Hematopoietic multipotent progenitor cell treated with erythropoietin and hydrocortisone succinate and interleukin-3 and kit ligand, for 8 days (in vitro differentiated cells): ENCODE results near the gene FAM72C.
A peak's percentile ranks its signal among the peaks of the same experiment; 100 is the strongest.
"Not testable (repeated sequence)": the region's sequence is repeated elsewhere in the genome, so short reads cannot be mapped to it uniquely, and the experiment has no call there.

ENCODE experiments used
- DNase-seq: peaks from one replicate; pipeline ENCODE4 v3.0.0-alpha.2; 2015

FAM72C gene

DNA sequence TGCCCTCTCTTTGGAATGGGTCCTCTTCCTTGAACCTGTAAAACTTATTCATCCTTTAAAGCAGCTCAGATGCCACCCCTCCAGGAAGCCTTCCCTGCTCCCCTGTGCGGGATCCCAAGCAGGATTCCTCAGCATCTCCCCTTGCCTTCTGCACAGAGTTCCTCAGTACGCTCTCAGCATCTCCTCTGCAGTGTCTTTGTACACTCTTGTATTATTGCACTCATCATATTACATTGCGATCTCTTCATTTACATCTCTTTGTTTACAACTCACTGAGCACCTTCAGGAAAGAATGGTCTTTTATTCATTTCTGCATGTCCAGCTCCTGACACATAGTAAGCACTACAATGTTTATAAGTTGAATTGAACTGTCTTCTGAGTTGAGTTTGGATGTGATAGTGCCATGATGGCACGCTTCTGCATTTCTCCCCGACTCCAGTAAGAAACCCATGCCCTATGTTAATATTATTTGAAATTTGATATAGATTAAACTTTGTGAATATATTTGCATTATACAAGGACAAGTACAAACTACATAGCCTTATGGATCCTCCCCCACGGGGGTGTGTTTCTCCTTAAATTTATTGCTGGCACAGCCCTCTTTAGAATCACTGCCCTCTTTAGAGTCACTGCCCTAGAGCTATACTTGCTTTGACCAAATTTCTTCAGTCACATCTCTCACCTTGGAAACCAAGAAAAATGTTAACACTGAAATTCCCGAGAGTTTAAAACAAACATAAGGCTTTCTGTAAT is 13.1 kb upstream of the FAM72C start:
- DNase-seq, result not testable (repeated sequence)

DNA sequence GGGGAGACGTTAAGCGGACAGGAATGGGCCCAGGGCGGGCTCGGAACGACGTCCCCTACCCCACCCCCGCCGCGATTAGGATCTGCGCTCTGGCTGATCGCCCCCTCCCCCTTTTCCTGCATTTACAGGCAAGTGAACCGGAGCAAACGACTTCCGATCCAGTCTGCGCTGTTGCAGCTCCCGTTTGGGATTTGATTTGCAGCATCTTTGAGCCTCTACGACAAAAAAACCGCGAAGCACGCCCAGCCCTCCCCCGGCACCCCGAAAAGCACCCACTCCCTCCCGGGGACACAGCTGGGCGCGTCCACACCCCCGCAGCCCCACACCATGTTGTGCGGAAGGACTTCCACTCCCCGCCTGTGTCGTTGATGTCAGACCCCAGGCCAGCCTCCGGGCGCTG is 2.6 kb upstream of the FAM72C start:
- not testable (repeated sequence) for DNase-seq

DNA sequence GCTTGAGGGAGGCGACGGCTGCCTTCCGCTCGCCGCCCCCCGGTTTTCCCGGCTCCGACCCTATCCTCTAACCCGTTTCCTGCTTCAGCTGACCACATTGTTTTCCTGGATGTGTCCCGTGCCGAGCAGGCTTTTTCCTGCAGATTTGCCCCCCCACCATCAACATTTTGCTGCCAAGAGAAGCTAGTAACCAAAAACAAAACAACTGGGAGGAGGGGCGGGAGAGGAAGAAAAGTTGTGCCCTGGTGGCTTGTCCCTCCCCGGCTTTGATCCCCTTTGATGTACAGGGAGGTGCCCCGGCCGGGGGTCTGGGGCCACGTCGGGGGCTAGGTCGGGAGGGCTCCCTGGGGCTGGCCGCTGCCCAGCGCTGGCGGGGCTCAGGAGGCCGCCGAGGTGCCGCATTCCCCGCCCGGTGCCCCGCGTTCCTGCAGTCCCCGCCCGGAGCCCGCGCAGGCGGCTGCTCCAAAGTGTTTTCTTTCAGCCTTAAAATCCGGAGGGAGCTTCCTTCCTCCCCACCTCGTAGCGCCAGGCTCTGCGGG is 2.2 kb upstream of the FAM72C start:
- DNase-seq, result not testable (repeated sequence)

DNA sequence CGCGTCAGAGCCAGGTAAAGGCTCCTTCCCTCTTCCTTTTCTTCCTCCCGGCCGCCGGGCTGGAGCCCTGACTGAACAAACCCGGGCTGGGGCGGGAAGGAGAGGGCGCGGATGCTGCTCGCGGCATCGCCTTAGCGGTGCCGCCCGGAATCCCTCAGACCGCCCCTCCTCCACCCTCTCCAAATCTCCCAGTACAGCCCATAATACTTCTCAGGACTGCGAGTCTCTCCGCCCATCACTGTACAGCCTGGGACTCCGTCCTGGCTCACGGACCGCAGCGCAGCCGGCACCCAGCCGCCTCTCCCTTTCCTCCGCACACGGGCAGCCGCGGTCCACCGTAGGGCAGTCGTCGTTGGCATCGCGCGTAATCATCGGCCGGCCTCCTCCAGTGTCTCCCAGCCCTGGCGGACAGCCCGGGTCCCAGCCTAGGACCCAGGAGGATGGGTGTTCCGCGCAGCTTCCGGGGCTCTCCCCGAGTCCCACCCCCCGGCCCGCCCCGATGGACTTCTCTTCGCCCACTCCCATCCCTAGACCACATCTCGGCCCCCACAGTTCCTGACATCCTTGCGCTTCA is 1.1 kb upstream of the FAM72C start:
- not testable (repeated sequence) for DNase-seq

DNA sequence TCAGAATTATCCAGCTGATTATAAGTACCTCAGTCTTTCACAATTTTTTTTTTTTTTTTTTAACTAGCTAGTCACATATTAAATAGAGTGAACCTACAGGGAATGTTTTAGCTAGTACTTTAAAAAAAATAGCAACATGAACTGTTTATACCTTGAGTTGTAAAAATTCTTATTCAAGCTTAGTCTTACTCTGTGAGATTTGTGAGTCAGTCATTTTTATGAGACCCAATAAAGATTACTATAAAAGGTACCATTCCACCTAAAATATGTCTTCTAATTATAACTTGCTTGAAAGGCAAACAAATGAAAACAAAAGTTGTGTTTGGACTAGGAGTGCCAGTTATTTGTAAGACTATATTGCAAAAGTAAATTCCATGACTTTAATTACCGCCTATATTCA is 5.9 kb downstream of the FAM72C start:
- not testable (repeated sequence) for DNase-seq

DNA sequence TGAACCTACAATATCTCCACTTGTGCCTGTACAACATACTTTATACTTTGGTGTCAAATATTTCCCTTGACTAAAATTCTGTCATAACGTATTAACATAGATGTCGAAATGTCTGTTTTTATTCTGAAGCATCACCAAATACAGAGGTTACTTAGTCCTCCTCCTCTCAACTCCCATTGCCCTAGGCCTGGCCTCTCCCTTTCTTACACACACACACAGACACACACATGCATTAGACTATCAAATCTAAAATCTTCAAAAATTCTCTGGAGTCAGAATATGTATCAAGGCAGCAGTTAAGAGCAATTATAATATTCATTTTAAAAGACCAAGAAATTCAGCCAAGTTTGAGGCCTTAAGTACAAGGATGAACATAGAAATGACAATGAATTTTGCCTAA is 7.5 kb downstream of the FAM72C start:
- DNase-seq, result not testable (repeated sequence)

DNA sequence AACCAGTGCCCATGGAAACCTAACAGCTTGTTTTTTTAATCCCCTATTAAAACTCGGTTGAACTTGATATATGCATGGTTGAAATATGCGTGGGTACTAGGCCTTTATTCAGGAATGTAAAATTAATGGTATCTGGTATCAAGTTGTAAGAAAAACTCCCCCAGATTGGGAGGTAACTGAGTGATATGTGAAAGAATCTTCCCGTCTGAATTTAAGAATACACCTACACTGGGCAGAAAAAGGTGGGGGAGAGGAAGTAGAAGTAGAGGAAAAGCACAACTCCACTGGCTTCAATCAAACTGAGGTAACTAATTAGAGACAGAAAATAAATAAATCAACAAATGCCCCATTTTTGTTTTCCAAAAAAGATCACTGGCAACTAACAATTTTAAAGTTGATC is 15.9 kb downstream of the FAM72C start:
- not testable (repeated sequence) for DNase-seq

DNA sequence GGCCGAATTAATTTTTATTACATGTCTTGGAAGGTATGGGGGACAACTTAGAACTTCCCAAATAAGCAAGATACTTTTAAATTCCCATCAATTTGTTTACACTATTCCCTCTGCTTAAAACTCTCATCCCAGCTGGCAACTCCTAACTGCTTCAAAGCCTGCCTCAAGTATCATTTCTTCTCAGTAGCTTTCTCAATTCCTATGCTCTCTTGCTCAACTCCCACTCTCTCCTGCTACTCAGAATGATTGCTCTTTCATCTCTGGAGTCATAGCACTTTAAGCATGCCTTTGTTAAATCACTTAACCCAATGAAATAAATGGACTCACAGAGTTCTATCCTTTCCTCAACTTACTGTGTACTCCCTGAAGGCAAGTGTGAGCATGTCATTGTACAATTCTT is 18.9 kb downstream of the FAM72C start:
- DNase-seq, result not testable (repeated sequence)

DNA sequence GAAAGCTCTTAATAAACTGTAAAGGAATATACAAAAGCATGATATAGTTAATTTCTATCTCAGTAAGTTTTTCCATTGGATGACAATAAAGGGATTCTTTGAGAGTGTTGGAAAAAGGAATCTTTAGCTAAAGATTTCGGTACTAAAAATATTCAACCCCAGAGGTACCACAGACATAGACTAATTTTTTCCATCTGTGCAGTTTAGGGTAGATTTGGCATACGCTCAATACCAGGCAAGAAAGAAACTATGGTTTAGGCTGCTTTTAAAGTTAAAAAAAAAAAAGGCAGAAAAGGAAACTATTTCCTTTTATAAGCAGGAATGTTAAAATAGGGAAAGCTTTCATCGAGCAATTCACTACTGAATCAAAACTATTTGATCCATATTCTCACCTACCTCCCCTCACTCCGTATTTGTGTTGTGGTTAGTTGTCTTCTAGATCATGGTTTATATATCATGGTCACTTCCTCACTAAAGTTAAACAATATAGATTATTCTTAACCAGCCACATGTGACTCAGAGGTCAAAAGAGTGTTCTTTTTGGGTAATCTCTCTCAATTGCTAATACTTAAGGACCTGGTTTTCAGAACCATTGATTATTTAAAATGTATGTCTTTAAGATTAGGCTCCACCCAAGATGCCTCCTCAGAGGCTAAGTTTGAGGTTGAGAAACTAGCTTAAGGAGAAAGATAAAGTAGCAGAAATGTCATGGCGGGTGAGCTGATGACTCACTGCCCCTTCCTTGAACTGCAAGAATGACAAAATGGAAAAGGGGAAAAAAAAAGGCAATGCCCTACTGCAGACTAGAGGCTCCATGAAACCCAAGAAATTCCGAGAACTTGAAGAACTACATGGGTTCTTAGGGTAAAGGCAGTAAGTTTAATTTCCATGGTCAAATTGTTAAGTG is 20.0 kb downstream of the FAM72C start:
- not testable (repeated sequence) for DNase-seq

DNA sequence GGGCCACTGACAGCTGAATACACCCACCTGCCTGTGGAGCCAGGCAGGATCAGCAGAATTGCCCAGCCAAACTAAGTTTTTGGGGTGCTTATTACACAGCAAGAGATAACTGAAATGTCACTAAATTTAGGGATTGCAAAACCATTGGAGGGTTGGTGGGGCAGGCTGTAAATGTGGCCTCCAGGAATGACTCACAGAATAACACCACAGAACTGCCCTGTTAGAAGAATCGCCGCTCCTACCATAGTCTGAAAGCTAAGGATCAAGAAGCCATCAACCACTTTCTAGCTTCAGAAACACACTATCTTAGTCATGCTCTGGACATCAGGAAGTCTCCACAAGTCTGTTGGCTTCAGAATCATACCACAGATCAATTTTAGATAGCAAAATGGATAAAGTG is 24.0 kb downstream of the FAM72C start:
- not testable (repeated sequence) for DNase-seq

DNA sequence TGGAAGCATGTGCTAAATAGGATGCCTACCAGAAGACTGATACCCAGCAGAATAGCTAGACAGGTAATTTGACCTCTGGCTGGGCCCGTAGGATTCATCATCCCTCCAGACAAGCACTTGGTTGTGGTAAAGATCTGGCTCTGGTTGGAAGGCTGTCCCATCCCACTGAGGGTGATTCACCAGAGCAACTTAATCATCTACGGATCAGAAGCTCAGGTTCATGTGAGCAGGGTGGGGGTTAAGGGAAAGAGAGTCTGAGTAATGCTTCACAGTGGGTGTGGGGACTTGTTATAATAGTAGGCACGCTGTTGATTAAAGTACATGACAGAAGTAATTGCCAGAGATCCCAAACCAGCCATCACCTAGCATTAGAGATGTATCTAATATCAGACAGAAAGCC is 26.5 kb downstream of the FAM72C start:
- not testable (repeated sequence) for DNase-seq

DNA sequence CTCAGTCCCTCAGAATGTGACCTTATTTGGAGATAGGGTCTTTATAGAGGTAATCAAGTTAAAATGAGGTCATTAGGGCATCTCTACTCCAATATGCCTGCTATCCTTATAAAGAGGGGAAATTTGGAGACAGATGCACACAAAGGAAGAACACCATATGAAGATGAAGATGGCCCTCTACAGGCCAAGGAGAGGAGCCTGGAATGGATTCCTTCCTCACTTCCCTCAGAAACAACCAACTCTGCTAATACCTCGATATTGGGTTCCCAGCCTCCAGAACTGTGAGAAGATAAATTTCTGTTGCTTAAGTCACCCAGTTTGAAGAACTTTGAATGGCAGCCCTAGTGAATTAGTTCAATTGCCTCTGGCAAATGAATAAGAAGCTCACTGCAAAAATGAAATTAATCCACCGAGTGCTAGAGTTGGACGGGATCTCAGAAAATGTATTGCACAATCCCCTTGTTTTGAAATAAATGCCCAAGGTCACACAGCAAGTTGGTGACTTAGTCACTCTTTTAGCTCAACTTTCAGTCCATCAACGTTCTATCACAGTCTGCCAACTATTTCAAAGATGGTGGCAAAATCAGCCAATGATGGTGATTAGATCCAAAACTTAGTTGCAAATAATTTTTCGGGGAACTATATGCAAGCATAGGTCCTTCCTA is 27.1 kb downstream of the FAM72C start:
- DNase-seq, result not testable (repeated sequence)

DNA sequence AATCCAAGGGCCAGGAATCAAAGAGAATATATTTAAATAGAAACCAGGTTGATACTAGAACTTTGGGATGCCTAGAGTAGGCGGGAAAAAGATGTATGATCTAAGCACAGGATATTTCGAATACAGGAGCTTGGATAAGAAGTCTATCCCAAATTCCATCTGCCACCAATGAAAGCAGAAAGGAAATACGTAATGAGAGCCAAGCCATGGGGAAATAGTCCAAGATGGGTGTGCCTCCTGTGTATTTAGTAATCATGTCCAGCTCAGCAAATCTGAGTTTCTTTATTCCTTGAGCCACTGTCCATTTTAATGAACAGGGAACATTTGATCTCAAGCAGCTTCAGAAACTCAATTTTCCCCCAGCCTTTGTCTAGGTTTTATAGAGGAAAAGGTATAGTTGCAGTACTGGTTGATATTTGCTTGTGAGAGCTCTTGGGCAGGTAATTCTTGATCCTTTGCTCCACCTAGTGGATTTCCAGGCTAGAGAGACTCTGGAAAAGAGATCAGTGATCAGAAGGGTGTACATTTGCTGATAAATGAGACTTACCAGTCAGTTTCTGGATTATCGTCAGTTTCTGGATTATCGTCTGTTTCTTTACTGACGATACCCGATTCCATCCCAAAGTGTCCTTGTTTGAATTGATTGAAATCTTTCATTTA is 28.3 kb downstream of the FAM72C start:
- not testable (repeated sequence) for DNase-seq

DNA sequence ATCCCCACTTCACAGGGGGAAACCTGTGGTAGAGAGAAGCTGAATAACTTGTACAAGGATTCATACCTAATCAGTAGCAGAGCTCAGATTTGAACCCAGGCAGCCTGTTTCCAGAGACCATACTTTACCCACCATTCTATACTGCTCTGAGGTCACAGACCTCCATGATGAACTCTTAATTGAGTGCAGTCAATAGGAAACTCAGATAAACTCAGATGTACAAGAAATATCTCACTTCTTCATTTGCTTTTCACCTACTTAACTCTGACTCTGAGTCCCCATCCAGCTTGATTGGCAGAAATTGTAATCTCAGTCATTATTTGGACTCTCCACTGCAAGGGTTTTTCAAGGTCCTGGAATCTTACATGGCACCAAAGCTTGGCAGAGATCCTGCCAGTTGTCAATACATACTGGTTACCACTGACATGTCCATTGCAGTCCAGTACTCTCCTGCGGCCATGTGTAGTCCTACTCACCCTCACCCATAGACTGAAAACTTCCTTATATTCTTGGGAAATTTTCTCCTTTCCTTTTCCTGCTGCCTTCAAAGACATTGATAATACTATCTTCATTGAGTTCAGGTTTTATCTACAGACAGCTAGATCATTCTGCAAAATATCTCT is 29.4 kb downstream of the FAM72C start:
- not testable (repeated sequence) for DNase-seq

DNA sequence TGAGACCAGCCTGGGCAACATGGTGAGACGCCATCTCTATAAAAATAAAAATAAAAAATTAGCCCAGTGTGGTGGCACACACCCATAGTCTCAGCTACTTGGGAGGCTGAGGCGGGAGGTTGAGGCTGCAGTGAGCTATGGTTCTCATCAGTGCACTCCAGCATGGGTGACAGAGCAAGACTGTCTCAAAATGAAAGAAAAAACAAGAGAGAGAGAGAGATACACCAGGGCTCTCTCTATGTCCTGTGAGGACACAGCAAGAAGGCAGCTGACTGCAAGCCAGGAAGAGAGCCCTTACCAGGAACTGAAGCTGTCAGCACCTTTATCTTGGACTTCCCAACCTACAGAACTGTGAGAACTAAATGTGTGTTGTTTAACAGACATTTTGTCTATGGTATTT is 32.1 kb downstream of the FAM72C start:
- not testable (repeated sequence) for DNase-seq

DNA sequence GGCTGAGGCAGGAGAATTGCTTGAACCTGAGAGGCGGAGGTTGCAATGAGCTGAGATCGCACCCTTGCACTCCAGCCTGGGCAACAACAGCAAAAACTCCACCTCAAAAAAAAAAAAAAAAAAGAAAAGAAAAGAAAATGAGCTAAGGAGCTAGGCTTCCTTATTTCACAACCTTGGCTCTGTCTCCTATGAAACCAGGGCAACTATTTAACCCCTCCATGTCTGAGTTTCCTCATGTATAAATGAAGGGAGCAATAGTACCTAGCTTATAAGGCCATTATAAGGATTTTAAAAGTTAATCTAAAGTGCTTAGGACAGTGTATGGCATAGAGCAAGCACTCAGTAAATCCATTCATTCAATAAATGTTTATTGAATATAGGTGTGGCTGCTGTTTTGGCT is 32.9 kb downstream of the FAM72C start:
- not testable (repeated sequence) for DNase-seq

DNA sequence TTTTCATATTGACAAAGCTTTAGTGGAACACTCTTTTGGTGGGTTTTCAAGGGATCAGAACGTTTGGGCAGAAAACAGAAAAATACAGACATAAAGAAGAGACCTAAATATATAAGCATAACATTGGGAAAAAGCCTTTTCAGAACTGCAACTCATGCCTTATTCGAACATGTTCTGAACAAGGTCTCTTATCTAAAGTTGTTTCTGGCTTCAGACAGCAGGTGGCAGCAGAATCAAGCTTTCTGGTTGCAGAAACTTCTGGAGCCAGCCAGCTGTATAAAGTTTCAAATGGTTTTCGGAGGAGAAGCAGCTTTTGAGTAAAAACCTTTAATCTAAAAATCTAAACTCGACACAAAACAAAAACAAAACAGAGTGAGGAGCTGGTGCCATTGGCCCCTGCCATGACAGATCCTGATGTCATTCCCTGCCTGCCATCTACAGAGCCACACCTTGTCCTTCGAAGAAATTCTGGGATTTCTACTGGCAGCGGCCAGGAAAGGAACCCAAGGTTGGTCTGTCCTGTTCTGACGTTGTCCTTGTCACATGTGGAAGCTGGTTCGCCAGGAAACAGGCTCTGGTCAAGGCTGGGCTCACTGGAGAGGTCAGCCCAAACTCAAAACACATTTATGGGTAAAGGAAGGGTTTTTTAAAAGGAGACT is 35.2 kb downstream of the FAM72C start:
- DNase-seq, result peak; percentile 0

DNA sequence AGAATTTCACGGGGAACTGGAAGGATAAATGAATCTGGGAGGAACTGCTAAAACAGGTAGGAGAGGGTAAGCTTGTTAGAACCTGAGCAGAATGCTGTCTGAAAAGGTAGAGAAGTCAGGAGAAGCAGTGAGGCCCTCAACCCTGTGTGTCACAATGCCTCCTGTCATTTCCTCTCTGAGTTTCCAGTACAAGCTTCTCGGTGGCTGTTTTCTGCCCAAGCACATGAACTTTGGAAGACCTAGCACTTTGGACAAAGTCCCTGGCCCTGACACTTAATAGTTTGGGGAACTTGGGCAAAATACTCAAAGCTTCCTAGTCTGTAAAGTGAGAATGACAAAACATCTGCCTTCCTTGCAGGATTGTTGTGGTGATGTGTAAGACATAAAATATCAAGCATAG is 52.7 kb downstream of the FAM72C start:
- not testable (repeated sequence) for DNase-seq

DNA sequence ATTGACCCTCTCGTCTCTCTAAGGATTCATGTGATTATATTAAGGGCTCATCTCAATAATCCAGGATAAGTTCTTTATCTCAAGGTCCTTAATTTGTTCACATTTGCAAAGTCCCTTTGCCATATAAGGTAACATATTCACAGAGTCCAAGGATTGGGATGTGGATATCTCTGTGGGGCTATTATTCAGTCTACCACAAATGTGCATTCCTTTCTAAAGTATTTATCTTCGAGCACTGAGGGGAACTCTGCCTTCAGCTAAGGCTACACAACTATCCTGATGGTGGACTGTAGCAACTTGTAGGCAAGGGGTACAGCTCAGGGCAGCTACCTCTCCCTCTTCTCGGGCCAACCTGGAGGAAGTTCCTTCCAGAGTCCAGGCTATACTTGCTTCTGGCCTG is 53.2 kb downstream of the FAM72C start:
- not testable (repeated sequence) for DNase-seq

DNA sequence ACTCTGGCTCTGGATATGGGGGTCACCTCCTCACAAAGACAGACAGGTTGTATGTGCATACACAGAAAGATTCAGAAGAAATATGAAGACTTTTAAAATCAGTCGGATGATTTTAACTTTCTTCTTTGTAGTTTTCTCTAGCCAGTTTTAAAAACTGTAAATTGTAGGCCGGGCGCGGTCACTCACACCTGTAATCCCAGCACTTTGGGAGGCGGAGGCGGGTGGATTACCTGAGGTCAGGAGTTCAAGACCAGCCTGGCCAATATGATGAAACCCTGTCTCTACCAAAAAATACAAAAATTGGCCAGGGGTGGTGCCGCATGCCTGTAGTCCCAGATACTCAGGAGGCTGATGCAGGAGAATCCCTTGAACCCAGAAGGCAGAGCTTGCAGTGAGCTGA is 58.1 kb downstream of the FAM72C start:
- not testable (repeated sequence) for DNase-seq
